Kidney tubule cell (primary cell): ENCODE measurements around the gene BLVRB.
"Not testable (repeated sequence)": the region's sequence is repeated elsewhere in the genome, so short reads cannot be mapped to it uniquely, and the experiment has no call there.

Experiments used
- DNase-seq: peaks from one replicate; pipeline ENCODE4 v3.0.0-alpha.2; 2018; ENCODE audit warnings: low spot score

BLVRB gene

GRCh38 chr19:40449506-40449905, 16.0 kb downstream of the BLVRB start:
- DNase-seq, result no peak

GRCh38 chr19:40446263-40446784, 19.2 kb downstream of the BLVRB start:
- DNase-seq, result no peak

GRCh38 chr19:40445780-40446262, 19.7 kb downstream of the BLVRB start:
- DNase-seq, result peak; percentile 55

- DNase-seq, result no peak
Measured at GRCh38 chr19:40444825-40445312, 20.7 kb downstream of the BLVRB start.

GRCh38 chr19:40444000-40444824, 21.3 kb downstream of the BLVRB start, which contains the start of gene SERTAD3:
Gene SERTAD3, minus strand, starts transcription at chr19:40444335. Its CDS starts 2,255 bp downstream, at chr19:40442080.
- peak; percentile 94 for DNase-seq

- DNase-seq, result peak; percentile 100
Measured at GRCh38 chr19:40443131-40443999, 22.2 kb downstream of the BLVRB start.

- DNase-seq, result no peak
Measured at GRCh38 chr19:40442328-40443130, 23.0 kb downstream of the BLVRB start.

- DNase-seq, result no peak
Measured at GRCh38 chr19:40441719-40442253, 23.8 kb downstream of the BLVRB start.

- no peak for DNase-seq
Measured at GRCh38 chr19:40438284-40438683, 27.3 kb downstream of the BLVRB start.

GRCh38 chr19:40433391-40434216, 31.9 kb downstream of the BLVRB start:
- peak; percentile 91 for DNase-seq

- DNase-seq, result not testable (repeated sequence)
Measured at GRCh38 chr19:40432760-40433159, 32.8 kb downstream of the BLVRB start.

GRCh38 chr19:40431698-40432097, 33.8 kb downstream of the BLVRB start:
- no peak for DNase-seq

GRCh38 chr19:40430242-40430641, 35.3 kb downstream of the BLVRB start:
- not testable (repeated sequence) for DNase-seq

- not testable (repeated sequence) for DNase-seq
Measured at GRCh38 chr19:40428197-40428596, 37.3 kb downstream of the BLVRB start.

- peak; percentile 99 for DNase-seq
Measured at GRCh38 chr19:40425450-40426287, 39.9 kb downstream of the BLVRB start, which contains the start of gene SERTAD1. Gene SERTAD1, minus strand, starts transcription at chr19:40425992. Its CDS starts 2,446 bp downstream, at chr19:40423546.

GRCh38 chr19:40424637-40425449, 40.7 kb downstream of the BLVRB start:
- DNase-seq, result peak; percentile 26

- no peak for DNase-seq
Measured at GRCh38 chr19:40423938-40424337, 41.6 kb downstream of the BLVRB start.
